HCT116 (cell line): ENCODE results near the gene SPACA4. TPM values are rescaled to one million over a fixed set of nuclear protein-coding genes. Genes with fewer than 3 reads are reported as not detected.

ENCODE experiments used
- ATAC-seq: fragments of 200-7000 bp; cut with Tn5 transposase; 2 replicates; pipeline ENCODE4 v1.9.1; 2020; ENCODE audit warnings: mild to moderate bottlenecking, moderate library complexity
- BruUV-seq: library from RNA; stranded (reverse); fragments of 400-500 nt; replicated peaks from 2 replicates; lab custom pipeline; 2021; lab: Mats Ljungman, UMichigan
- CTCF ChIA-PET: fragments of 300-600 bp; sonication (Branson Sonifier 250); formaldehyde crosslinking; loops from one replicate; lab custom pipeline; 2021; ENCODE audit warnings: antibody characterized with exemption; lab: Charles Lee
- POLR2A ChIA-PET: fragments of 300-600, 350-600 bp; sonication (Branson Sonifier 250); formaldehyde crosslinking; loops from one replicate; lab custom pipeline; 2021; ENCODE audit warnings: antibody characterized with exemption; lab: Charles Lee
- RAD21 ChIA-PET, 2 experiments: fragments of 300-600 bp; sonication (Branson Sonifier 250); formaldehyde crosslinking; loops; one replicate each; lab custom pipeline; 2023; ENCODE audit warnings: low total read pairs in 2 of 2; ENCODE audit not compliant: uncharacterized antibody in 2 of 2, unreplicated experiment in 2 of 2, low non-redundant PET in 1 of 2; lab: Charles Lee
- DNase-seq: peaks from one replicate; pipeline ENCODE4 v3.0.0-alpha.2; 2010; ENCODE audit warnings: low read depth, low spot score
- H2AFZ ChIP-seq: fragments of 200-600 bp; shearing (Covaris generic), sonication (generic); 2 replicates; pipeline ENCODE4 v1.6.1; 2017; ENCODE audit warnings: low read depth, mixed run types, mixed read lengths, antibody characterized with exemption, low read length; ENCODE audit not compliant: poor library complexity, severe bottlenecking
- H3K27ac ChIP-seq: 2 replicates; pipeline ENCODE4 v1.5.1; 2012; ENCODE audit warnings: low read depth, low read length
- H3K27me3 ChIP-seq: fragments of 200-600 bp; sonication (generic); 2 replicates; pipeline ENCODE4 v1.6.1; 2016; ENCODE audit warnings: mixed run types, low read length, mixed read lengths; ENCODE audit not compliant: insufficient read depth
- H3K36me3 ChIP-seq, 2 experiments: fragments of 200-500 bp in 1 of 2; fragments of 200-600 bp in 1 of 2; sonication (Bioruptor generic) in 1 of 2; sonication (generic) in 1 of 2; 2 replicates each; pipeline versions ENCODE4 v1.5.1 to v1.6.1; 2014 to 2016; ENCODE audit warnings: low read length in 2 of 2, inconsistent platforms in 1 of 2, mixed read lengths in 1 of 2, mixed run types in 1 of 2; ENCODE audit not compliant: insufficient read depth in 2 of 2, control insufficient read depth in 1 of 2
- H3K4me1 ChIP-seq, 2 experiments: fragments of 200-600 bp in 1 of 2; sonication (generic) in 1 of 2; 2 replicates each; pipeline versions ENCODE4 v1.5.1 to v1.6.1; 2012 to 2017; ENCODE audit warnings: low read length in 2 of 2, inconsistent platforms in 1 of 2, mild to moderate bottlenecking in 1 of 2, mixed read lengths in 1 of 2, mixed run types in 1 of 2, moderate library complexity in 1 of 2; ENCODE audit not compliant: insufficient read depth in 2 of 2, control insufficient read depth in 1 of 2
- H3K4me2 ChIP-seq: fragments of 200-600 bp; sonication (generic); 2 replicates; pipeline ENCODE4 v1.6.1; 2017; ENCODE audit warnings: mixed run types, low read length, mixed read lengths
- H3K4me3 ChIP-seq, 2 experiments: fragments of 200-600 bp in 1 of 2; sonication (generic) in 1 of 2; replicated peaks in 1 of 2; 2 replicates each; pipeline ENCODE4 v1.5.1; 2011 to 2016; ENCODE audit warnings: low read length in 2 of 2, control low read depth in 1 of 2, low read depth in 1 of 2, mild to moderate bottlenecking in 1 of 2, mixed read lengths in 1 of 2, mixed run types in 1 of 2
- H3K79me2 ChIP-seq: fragments of 200-600 bp; sonication (generic); 2 replicates; pipeline ENCODE4 v1.6.1; 2017; ENCODE audit warnings: mild to moderate bottlenecking, mixed run types, low read length, moderate library complexity, mixed read lengths; ENCODE audit not compliant: insufficient read depth
- H3K9ac ChIP-seq: fragments of 200-600 bp; sonication (generic); 2 replicates; pipeline ENCODE4 v1.6.1; 2016; ENCODE audit warnings: low read length, mixed read lengths
- H3K9me2 ChIP-seq: fragments of 200-600 bp; sonication (generic), shearing (Covaris generic); 2 replicates; pipeline ENCODE4 v1.6.1; 2017; ENCODE audit warnings: mixed run types, mild to moderate bottlenecking, moderate library complexity; ENCODE audit not compliant: insufficient read depth
- H3K9me3 ChIP-seq, 2 experiments: fragments of 200-500 bp in 1 of 2; fragments of 200-600 bp in 1 of 2; sonication (Bioruptor generic) in 1 of 2; sonication (generic) in 1 of 2; 2 replicates each; pipeline ENCODE4 v1.6.1; 2014 to 2017; ENCODE audit warnings: low read length in 2 of 2, mixed read lengths in 2 of 2, inconsistent platforms in 1 of 2, low read depth in 1 of 2, mild to moderate bottlenecking in 1 of 2, mixed run types in 1 of 2, moderate library complexity in 1 of 2; ENCODE audit not compliant: control insufficient read depth in 1 of 2, insufficient read depth in 1 of 2
- H4K20me1 ChIP-seq: fragments of 200-600 bp; sonication (generic), shearing (Covaris generic); 2 replicates; pipeline ENCODE4 v1.6.1; 2017; ENCODE audit warnings: mixed run types, mild to moderate bottlenecking, moderate library complexity; ENCODE audit not compliant: insufficient read depth
- ATF3 ChIP-seq: IDR thresholded peaks from 2 replicates; pipeline ENCODE4 v1.6.1; 2012
- CBX3 ChIP-seq: IDR thresholded peaks from 2 replicates; pipeline ENCODE4 v1.6.1; 2012; ENCODE audit warnings: low read depth
- EGR1 ChIP-seq: IDR thresholded peaks from 2 replicates; pipeline ENCODE4 v1.6.1; 2012; ENCODE audit warnings: low read depth
- ELF1 ChIP-seq: IDR thresholded peaks from 2 replicates; pipeline ENCODE4 v1.6.1; 2012; ENCODE audit warnings: low read depth, borderline replicate concordance
- EZH2phosphoT487 ChIP-seq: fragments of 200-600 bp; IDR thresholded peaks from 2 replicates; pipeline ENCODE4 v1.6.1; 2018; ENCODE audit warnings: antibody characterized with exemption, borderline replicate concordance
- MAX ChIP-seq: IDR thresholded peaks from 2 replicates; pipeline ENCODE4 v1.6.1; 2012
- POLR2A ChIP-seq: IDR thresholded peaks from 2 replicates; pipeline ENCODE4 v1.7.0; 2011; ENCODE audit warnings: borderline replicate concordance; ENCODE audit not compliant: insufficient read depth, insufficient read length; ENCODE audit errors: extremely low read depth
- POLR2AphosphoS5 ChIP-seq: IDR thresholded peaks from 2 replicates; pipeline ENCODE4 v1.6.1; 2011; ENCODE audit warnings: mild to moderate bottlenecking, low read depth, low read length, moderate library complexity
- RAD21 ChIP-seq: IDR thresholded peaks from 2 replicates; pipeline ENCODE4 v1.6.1; 2012; ENCODE audit warnings: low read depth, mild to moderate bottlenecking
- REST ChIP-seq: IDR thresholded peaks from 2 replicates; pipeline ENCODE4 v1.6.1; 2012; ENCODE audit warnings: low read depth
- TCF7L2 ChIP-seq: IDR thresholded peaks from 2 replicates; pipeline ENCODE4 v1.7.0; 2011; ENCODE audit warnings: borderline replicate concordance, inconsistent platforms; ENCODE audit not compliant: insufficient read depth, insufficient read length; ENCODE audit errors: extremely low read depth
- ZFX ChIP-seq: fragments of 450-650 bp; IDR thresholded peaks from 2 replicates; pipeline ENCODE4 v1.6.1; 2017
- intact Hi-C: fragments of 100-400 bp; cut with micrococcal nuclease; formaldehyde crosslinking; loops from 2 replicates; pipeline ENCODE4 v1.10.0; 2022
- total RNA-seq: library from RNA; stranded (reverse); gene quantifications from one replicate; pipeline ENCODE4 v1.2.1, GENCODE V29; 2021; ENCODE audit not compliant: unreplicated experiment

Gene SPACA4
- total RNA-seq, 1 experiment from 2014 or later: not detected

GRCh38 chr19:48630296-48631063 lies 23.9 kb downstream of the SPACA4 start:
- H3K27me3 ChIP-seq: no peaks in the 10 kb centered on the region
- ATAC-seq: peak; percentile 0; the same call in 1 of the 2 replicates
- intact Hi-C loops: no loop called here
- H3K9me2 ChIP-seq: no peaks in the 10 kb centered on the region
- POLR2A ChIA-PET: interaction anchor here (1.3 to 2.0 kb wide), 6 partner anchors 10 to 21 kb away, joined by 4 to 22 read pairs (median 6); partner anchors contain the start of genes CA11, RPL18 and SPHK2
- no peak overlapping the region for H2AFZ ChIP-seq
- peak overlapping the region; percentile 63 for H3K4me2 ChIP-seq
- no peaks in the 10 kb centered on the region for H4K20me1 ChIP-seq
- TF ChIP-seq ZFX: no peak; the same call in 1 of the 2 replicates
- TF ChIP-seq CBX3: no peak
- TF ChIP-seq POLR2A: peak; percentile 77
- TF ChIP-seq, all 23 proteins: peak for 1
- BruUV-seq: no TSS peak
- peaks cover 12% of the 10 kb centered on the region for H3K79me2 ChIP-seq
- H3K9me3 ChIP-seq: no peaks in the 10 kb centered on the region
- peak overlapping the region; percentile 15 to 32; a peak in 2 of 4 replicates for H3K4me3 ChIP-seq
- peak overlapping the region; percentile 57 for H3K27ac ChIP-seq
- ChIA-PET RAD21 (interaction anchor here in 1 of 2 experiments (0.9 kb wide), 1 partner anchor 11 kb away, joined by 3 read pairs; the partner anchor contains the start of genes RPL18 and SPHK2), CTCF (interaction anchor here (0.7 to 1.0 kb wide), 2 partner anchors 11 to 140 kb away, joined by 3 to 4 read pairs; partner anchors contain the start of genes RPL18 and SPHK2)
- peaks cover 47 to 64% of the 10 kb centered on the region in 2 experiments for H3K4me1 ChIP-seq
- H3K36me3 ChIP-seq: peaks cover 2 to 13% of the 10 kb centered on the region in 2 experiments; a peak in 1 of 4 replicates
- no peak for DNase-seq
- peak overlapping the region; percentile 51; the same call in 1 of the 2 replicates for H3K9ac ChIP-seq

- ChIA-PET RAD21 (no interaction called here), POLR2A (interaction anchor here (1.4 to 2.0 kb wide), 2 partner anchors 14 to 22 kb away, joined by 4 to 7 read pairs; no protein-coding TSS in a partner anchor), CTCF (no interaction called here)
- Histone ChIP-seq H3K27me3 (no peaks in the 10 kb centered on the region), H3K27ac (no peak overlapping the region; the same call in 1 of the 2 replicates), H4K20me1 (no peaks in the 10 kb centered on the region), H3K9me2 (no peaks in the 10 kb centered on the region), H2AFZ (no peak overlapping the region), H3K79me2 (peaks cover 18% of the 10 kb centered on the region), H3K36me3 (peaks cover 2 to 13% of the 10 kb centered on the region in 2 experiments; a peak in 1 of 4 replicates), H3K4me2 (peak overlapping the region; percentile 63; the same call in 1 of the 2 replicates), H3K9me3 (no peaks in the 10 kb centered on the region), H3K4me3 (no peak overlapping the region), H3K9ac (no peak overlapping the region), H3K4me1 (peaks cover 47 to 70% of the 10 kb centered on the region in 2 experiments)
- no peak for DNase-seq
- ATAC-seq: no peak
- intact Hi-C loops: no loop called here
- no TSS peak for BruUV-seq
- TF ChIP-seq ZFX (no peak), MAX (no peak), REST (no peak), ATF3 (no peak), TCF7L2 (no peak), POLR2AphosphoS5 (no peak), EZH2phosphoT487 (no peak), ELF1 (no peak), EGR1 (no peak), RAD21 (no peak)
Measured at GRCh38 chr19:48631225-48631624, 24.7 kb downstream of the SPACA4 start.
